Stimulated activated CD4-positive, alpha-beta T cell treated with anti-CD3 and anti-CD28 coated beads, Interleukin-2, amount 100 ng/mL, for 48 hours (primary cell): ENCODE results near the gene ITGBL1.

Source experiments
- DNase-seq, 2 donors: peaks; one replicate each; pipeline ENCODE4 v3.0.0-alpha.2; 2020

ITGBL1 gene

GRCh38 chr13:101707659-101708058, 255.2 kb downstream of the ITGBL1 start:
- DNase-seq = no peak

- DNase-seq = no peak
Measured at GRCh38 chr13:101708115-101708514, 255.6 kb downstream of the ITGBL1 start.

- DNase-seq = no peak
Measured at GRCh38 chr13:101709952-101710351, 257.5 kb downstream of the ITGBL1 start.

- no peak for DNase-seq
Measured at GRCh38 chr13:101711307-101712025, 259.0 kb downstream of the ITGBL1 start.

GRCh38 chr13:101712026-101712348, 259.5 kb downstream of the ITGBL1 start:
- no peak for DNase-seq

GRCh38 chr13:101714195-101714594, 261.7 kb downstream of the ITGBL1 start:
- no peak for DNase-seq

GRCh38 chr13:101717353-101717752, 264.9 kb downstream of the ITGBL1 start:
- no peak for DNase-seq

GRCh38 chr13:101718496-101718895, 266.0 kb downstream of the ITGBL1 start:
- DNase-seq = no peak

- no peak for DNase-seq
Measured at GRCh38 chr13:101726681-101727080, 274.2 kb downstream of the ITGBL1 start.

GRCh38 chr13:101727118-101727517, 274.6 kb downstream of the ITGBL1 start:
- DNase-seq = no peak

GRCh38 chr13:101728021-101728420, 275.5 kb downstream of the ITGBL1 start:
- no peak for DNase-seq

- DNase-seq = no peak
Measured at GRCh38 chr13:101728615-101729014, 276.1 kb downstream of the ITGBL1 start.

GRCh38 chr13:101730420-101731000, 278.0 kb downstream of the ITGBL1 start:
- no peak for DNase-seq

- no peak for DNase-seq
Measured at GRCh38 chr13:101736566-101736965, 284.1 kb downstream of the ITGBL1 start.

GRCh38 chr13:101738336-101738735, 285.9 kb downstream of the ITGBL1 start:
- DNase-seq = no peak

GRCh38 chr13:101739382-101740178, 287.1 kb downstream of the ITGBL1 start:
- no peak for DNase-seq

GRCh38 chr13:101746513-101746912, 294.0 kb downstream of the ITGBL1 start:
- no peak for DNase-seq

GRCh38 chr13:101747039-101747438, 294.6 kb downstream of the ITGBL1 start:
- DNase-seq = no peak

GRCh38 chr13:101749584-101749983, 297.1 kb downstream of the ITGBL1 start:
- no peak for DNase-seq

GRCh38 chr13:101751488-101751887, 299.0 kb downstream of the ITGBL1 start:
- DNase-seq = no peak

GRCh38 chr13:101752432-101752831, 300.0 kb downstream of the ITGBL1 start:
- no peak for DNase-seq

- DNase-seq = no peak
Measured at GRCh38 chr13:101755228-101755887, 302.9 kb downstream of the ITGBL1 start.

- no peak for DNase-seq
Measured at GRCh38 chr13:101757446-101758039, 305.1 kb downstream of the ITGBL1 start.
